GM12892 (cell line): Measurements from ENCODE around the gene BOLL.

Experiments used
- DNase-seq: peaks from one replicate; pipeline ENCODE4 v3.0.0; 2011; ENCODE audit not compliant: insufficient read length
- FAIRE-seq: peaks from 2 replicates; lab custom pipeline; 2011; peaks lifted over from hg19 to GRCh38; lab: Jason Lieb, UNC
- POLR2A ChIP-seq: IDR thresholded peaks from 2 replicates; pipeline ENCODE4 v1.6.1; 2011; ENCODE audit warnings: low read depth, low read length, control low read depth
- POLR2AphosphoS5 ChIP-seq: IDR thresholded peaks from 2 replicates; pipeline ENCODE4 v1.6.1; 2011; ENCODE audit warnings: low read depth, low read length, control low read depth
- TAF1 ChIP-seq: IDR thresholded peaks from 2 replicates; pipeline ENCODE4 v1.6.1; 2011; ENCODE audit warnings: low read depth, mild to moderate bottlenecking, control low read depth, low read length, borderline replicate concordance

The BOLL gene

DNA sequence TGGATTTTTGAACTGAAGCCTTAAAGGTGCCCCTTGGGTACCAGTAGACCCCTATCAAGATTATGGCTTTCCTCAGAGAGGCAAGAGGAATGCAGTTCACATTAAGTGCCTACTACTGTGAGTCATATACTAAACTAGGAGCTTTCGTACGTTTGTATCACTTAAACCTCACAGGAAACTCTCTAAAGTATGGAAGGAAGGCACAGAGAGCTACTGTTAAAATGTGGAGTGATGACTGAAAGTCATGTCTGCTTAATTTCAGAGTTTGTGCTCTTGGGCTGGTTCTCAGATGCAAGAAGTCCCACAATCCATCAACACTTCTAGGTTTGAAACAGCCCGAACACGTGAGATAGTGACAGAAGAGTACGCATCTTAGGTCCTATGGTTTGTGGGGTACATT, 23.9 kb upstream of the BOLL start:
- no peak for FAIRE-seq
- TF ChIP-seq TAF1, result no peak
- no peak for TF ChIP-seq POLR2A
- no peak for TF ChIP-seq POLR2AphosphoS5
- no peak for DNase-seq

DNA sequence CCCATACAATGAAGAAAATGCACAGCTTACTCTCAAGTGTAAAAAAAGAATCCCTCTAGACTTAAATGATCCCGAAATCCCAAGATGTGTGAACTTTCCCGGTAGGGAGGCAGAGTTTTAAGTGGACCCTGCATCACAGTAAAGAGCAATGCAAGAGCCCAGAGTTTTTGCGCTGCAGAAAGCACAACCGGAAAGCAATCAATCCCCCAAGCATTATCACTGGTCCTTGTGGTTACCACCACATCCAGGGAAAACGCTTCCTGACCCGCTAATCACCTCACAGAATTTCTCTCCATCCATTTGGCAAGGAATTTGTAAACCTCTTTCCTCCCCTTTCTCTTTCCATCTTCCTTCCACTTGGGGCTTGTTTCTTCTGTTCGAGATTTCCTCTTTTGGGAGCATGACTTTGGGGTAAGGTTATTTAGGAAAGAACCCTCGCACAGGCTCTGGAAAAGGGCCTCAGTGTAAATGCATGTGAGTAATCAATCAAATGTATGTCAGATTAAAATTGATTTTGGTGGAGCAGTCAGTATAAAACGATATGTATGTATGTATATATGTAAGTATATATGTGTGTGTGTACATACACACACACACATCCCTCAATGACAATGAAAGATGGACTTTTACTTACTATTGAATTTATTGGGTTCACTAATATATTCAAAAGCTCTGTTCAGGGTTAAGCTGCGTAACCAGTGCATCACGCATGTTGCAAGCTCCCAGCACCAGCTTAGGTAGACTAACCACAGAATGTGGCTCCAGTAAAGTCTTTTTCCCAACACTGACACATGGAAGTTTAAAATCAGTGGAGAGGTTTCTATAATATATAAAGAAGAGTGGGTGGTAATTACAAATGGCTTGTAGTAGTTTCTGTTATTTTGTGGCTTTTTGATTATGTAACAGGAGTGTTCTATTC, 20.9 kb upstream of the BOLL start:
- DNase-seq (no peak), FAIRE-seq (no peak)
- TF ChIP-seq POLR2A, result no peak

DNA sequence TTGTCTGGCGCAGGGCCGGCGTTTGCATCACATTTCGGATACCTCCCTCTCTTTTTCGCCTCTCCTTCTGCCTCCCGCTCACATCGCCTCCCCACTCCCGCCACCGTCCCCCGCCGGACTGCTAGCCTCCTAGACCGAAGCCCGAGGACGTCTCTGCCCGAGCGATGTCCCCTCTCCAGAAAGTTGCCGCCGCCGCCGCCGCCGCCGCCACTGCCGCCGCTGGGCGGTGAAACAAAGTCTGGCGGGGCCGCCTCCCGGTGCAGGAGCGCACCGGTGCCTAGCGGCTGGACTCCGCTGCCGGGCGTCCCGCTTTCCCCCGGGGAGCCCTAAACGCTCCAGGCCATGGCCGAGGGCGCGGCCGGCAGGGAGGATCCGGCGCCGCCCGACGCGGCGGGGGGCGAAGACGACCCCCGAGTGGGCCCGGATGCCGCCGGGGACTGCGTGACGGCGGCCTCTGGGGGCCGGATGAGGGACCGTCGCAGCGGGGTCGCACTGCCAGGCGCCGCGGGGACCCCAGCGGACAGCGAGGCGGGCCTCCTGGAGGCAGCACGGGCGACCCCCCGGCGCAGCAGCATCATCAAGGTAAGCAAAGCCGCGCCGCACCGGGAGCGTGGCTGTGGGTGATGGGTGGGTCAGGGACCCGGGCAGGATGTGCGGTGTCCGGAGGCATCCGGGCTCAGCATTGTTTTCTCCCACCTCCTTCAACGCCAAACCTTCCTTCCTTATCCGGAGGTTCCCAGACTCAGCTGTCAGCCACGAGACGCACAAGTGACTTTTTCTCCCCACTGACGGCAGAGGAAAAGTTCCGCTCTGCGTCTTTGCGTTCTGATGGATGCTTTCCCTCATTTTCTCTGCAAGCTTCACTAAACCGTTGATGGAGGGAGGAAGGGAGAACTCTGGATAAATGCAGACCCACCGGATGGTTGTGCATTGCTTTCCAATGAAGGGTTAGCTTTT, 19.9 kb upstream of the BOLL start:
- no peak for FAIRE-seq
- TF ChIP-seq TAF1 (no peak), POLR2A (no peak), POLR2AphosphoS5 (no peak)
- peak; percentile 38 for DNase-seq

DNA sequence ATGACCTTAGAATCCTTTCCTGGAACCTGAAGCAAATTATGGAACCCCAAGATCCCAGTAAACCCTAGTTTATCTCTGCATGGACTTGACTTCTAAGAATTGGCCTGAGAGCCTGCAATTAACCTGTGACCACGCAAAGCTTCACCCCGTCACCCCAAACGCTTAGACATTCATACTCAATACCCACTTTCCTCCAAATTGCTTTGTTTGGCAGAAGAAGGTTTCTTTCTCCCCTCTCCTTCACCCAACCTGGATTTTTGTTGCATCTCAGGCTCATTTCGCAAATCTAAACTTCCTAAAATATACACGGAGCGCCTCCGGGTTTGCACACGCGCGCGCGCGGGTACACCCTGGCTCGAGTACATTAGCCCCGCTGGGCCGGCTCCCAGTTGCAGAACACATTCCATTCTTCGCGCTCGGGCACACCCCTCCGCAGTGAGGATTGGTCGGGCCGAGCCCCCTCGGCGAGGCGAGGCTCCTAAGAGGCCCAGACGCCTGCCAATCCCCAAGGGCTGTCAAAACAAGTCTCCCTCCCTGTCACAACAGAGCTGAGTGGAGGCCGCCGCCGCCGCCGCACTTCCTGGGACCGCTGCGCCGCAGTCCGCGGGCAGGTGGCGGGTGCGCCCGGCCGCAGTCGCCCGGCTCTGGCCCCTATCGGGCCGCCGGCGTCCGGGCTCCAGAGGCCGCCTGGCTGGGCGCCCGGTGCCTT, 19.1 kb upstream of the BOLL start, which contains the start of gene PLCL1:
Gene PLCL1, plus strand, starts transcription at position 545 of the 709 bp plus-strand sequence.
- TF ChIP-seq TAF1, result no peak
- no peak for TF ChIP-seq POLR2AphosphoS5
- TF ChIP-seq POLR2A, result no peak
- FAIRE-seq (peak; percentile 86), DNase-seq (peak; percentile 70)

DNA sequence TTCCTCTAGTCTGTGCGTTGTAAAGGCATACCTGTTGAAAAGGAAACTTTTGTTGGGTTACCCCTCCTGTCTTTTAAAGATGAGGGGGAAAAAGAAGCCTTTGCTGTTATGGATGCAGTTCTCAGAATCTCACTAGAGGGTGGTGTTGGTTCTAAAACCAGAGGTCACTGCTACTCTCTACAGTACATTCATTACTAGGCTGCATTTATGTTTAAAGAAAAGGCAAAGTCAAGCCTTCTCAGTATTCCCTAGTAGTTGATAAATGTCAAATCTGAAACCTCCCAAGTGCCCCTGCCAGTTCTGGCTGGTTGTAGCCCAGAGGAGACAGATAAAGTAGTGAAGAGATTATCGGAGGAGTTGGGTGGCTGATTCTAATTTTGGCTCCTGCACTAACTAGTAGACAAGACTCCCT, 17.9 kb upstream of the BOLL start:
- FAIRE-seq (peak; percentile 93), DNase-seq (no peak)
- TF ChIP-seq POLR2A (no peak), TAF1 (no peak), POLR2AphosphoS5 (no peak)

DNA sequence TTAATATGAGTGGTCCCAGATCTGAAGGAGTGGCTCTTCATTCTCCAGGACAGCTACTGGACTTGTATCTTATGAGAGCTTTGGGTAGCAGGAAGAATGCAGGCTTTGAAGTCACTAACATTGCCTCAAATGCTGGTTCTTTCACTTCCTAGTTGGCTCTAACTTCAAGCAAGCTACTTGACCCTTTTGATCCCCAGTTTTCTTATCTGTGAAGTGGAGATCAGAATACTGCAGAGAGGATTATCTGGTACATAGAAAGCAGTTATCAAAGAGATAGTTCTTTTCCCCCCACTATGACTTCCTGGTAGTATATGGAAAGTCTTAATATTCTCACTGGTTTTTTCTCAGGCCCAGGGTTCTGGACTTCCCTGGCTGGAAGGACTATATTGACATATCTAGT, 15.9 kb upstream of the BOLL start:
- DNase-seq (no peak), FAIRE-seq (no peak)
- TF ChIP-seq POLR2AphosphoS5 (no peak), TAF1 (no peak), POLR2A (no peak)

DNA sequence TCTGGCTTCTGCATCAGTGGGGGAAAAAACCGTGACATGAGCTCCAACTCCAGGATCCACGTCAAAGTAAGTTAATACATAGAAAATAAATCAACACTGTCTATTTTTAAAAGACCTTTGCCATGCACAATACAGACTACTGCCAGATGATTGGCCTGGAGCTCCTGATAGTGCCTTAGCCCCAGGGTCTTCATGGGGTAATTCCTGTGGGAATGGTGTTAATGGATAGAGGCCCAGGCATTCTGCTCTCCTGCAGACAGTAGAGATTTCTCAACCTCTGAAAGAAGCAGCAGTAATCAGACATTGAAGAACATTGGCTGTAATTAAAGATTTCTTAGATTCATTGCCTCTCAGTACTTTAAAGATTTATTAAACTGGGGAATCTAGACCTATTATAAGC, 15.0 kb upstream of the BOLL start:
- TF ChIP-seq POLR2AphosphoS5 (no peak), TAF1 (no peak), POLR2A (no peak)
- FAIRE-seq, result no peak
- no peak for DNase-seq

DNA sequence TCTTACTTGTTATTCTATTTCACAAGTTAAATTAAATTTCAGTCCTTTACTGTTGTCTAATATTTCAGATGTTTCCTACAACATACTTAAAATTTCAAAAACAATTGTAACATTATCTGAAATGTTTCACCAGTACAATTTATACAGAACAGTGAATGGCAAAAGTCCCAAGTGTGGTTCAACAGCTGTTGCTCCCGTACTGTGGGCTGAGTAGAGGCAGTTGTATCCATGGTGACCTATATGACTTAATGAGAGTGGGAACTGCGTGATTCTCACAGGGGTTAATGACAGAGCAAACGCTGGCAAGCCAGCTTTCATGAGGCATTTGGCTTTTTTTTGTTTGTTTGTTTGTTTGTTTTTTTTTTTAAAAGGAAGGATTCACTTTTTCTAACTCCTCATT, 13.9 kb upstream of the BOLL start:
- TF ChIP-seq POLR2A (no peak), TAF1 (no peak), POLR2AphosphoS5 (no peak)
- FAIRE-seq, result no peak

DNA sequence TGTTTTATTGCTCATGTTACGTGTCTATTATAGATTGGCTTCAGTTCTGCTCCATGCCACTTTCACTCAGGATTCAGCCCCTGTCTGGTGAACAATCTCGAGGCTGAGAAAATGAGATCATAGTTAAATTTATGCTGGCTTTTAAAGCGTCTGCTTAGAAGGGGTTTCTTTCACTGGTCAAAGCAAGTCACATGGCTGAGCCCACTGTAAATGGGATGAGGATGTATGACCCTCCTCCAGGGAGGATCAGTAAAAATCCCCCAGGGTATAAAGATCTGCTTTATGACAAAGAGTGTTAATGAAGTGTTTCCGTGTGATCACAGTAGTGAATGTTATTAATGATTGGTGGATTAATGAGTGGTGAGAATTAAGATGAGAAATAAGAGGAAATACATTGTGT, 13.1 kb upstream of the BOLL start:
- no peak for FAIRE-seq
- DNase-seq, result no peak
- TF ChIP-seq POLR2A, result no peak
- TF ChIP-seq POLR2AphosphoS5, result no peak
- no peak for TF ChIP-seq TAF1

More for the DNA sequence above, 13.9 kb upstream of the BOLL start:
- DNase-seq, result no peak

DNA sequence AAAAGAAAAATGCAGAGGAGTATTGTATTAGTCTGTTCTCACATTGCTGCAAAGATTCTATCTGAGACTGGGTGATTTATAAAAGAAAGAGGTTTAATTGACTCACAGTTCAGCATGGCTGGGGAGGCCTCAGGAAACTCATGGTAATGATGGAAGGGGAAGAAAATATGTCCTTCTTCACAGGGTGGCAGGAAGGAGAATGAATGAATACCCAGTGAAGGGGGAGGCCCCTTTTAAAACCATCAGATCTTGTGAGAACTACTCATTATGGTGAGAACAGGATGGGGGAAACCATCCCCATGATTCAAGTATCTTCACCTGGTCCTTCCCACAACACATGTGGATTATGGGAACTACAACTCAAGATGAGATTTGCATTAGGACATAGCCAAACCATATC, 10.2 kb upstream of the BOLL start:
- TF ChIP-seq POLR2AphosphoS5, result no peak
- TF ChIP-seq TAF1, result no peak
- no peak for TF ChIP-seq POLR2A
- FAIRE-seq (no peak), DNase-seq (no peak)

DNA sequence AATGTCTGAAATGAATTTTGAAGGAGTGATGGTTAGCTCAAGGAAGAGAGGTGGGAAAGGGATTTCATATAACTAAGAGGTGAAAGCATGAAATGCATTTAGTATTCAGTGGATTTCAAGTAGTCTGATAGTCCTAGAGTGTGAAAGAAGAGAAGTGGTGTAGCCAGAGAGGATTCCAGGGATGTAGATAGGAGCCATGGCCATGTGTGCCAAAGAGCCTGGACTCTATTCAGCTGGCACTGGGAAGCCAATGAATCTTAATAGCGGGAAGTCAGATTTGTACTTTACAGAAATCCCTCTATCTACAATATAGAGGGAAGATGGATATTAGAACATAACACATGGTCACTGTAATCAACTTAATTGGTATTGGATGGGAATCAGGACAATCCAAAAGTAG, 8.3 kb upstream of the BOLL start:
- no peak for FAIRE-seq
- TF ChIP-seq TAF1, result no peak
- no peak for TF ChIP-seq POLR2AphosphoS5
- no peak for TF ChIP-seq POLR2A
- DNase-seq, result no peak
